Skeletal muscle tissue (tissue), 4 donors: ENCODE results near the gene MPHOSPH6. TPM values are rescaled to one million over a fixed set of nuclear protein-coding genes. Genes with fewer than 3 reads are reported as not detected.

ENCODE experiments used
- H3K27ac ChIP-seq: one replicate; pipeline ENCODE4 v1.7.0; 2013; ENCODE audit warnings: mild to moderate bottlenecking, low read depth, low read length, inconsistent platforms
- H3K27me3 ChIP-seq, 3 donors: one replicate each; pipeline ENCODE4 v1.7.0; 2013; ENCODE audit warnings: low read length in 3 of 3; ENCODE audit not compliant: control insufficient read depth in 3 of 3, insufficient read depth in 3 of 3
- H3K36me3 ChIP-seq, 3 donors: one replicate each; pipeline ENCODE4 v1.7.0; 2013; ENCODE audit warnings: low read length in 3 of 3; ENCODE audit not compliant: control insufficient read depth in 3 of 3, insufficient read depth in 3 of 3
- H3K4me1 ChIP-seq, 3 donors: one replicate each; pipeline ENCODE4 v1.7.0; 2013; ENCODE audit warnings: low read length in 3 of 3, mild to moderate bottlenecking in 3 of 3; ENCODE audit not compliant: control insufficient read depth in 3 of 3, insufficient read depth in 3 of 3
- H3K4me3 ChIP-seq, 3 donors: one replicate each; pipeline ENCODE4 v1.7.0; 2013; ENCODE audit warnings: low read length in 3 of 3
- H3K9ac ChIP-seq, 3 donors: one replicate each; pipeline ENCODE4 v1.7.0; 2013; ENCODE audit warnings: low read length in 3 of 3, mild to moderate bottlenecking in 3 of 3, moderate library complexity in 2 of 3, low read depth in 1 of 3
- H3K9me3 ChIP-seq, 3 donors: one replicate each; pipeline ENCODE4 v1.7.0; 2013; ENCODE audit warnings: low read length in 3 of 3; ENCODE audit not compliant: control insufficient read depth in 3 of 3
- total RNA-seq: library from RNA; depleted of rRNA; stranded (reverse); fragments of >200 nt; gene quantifications from one replicate; pipeline ENCODE4 v1.2.3, GENCODE V29; 2014
- donor health status: Osteomylitis.

Gene MPHOSPH6
- total RNA-seq, 1 donor from 2014 or later, result 6.3 TPM

- Histone ChIP-seq H3K27ac (no peak overlapping the region), H3K4me3 (no peak overlapping the region), H3K9me3 (no peaks in the 10 kb centered on the region), H3K36me3 (no peaks in the 10 kb centered on the region), H3K4me1 (peaks cover 0 to 5% (median 0%) of the 10 kb centered on the region in 3 donors), H3K9ac (no peak overlapping the region), H3K27me3 (no peaks in the 10 kb centered on the region)
Measured at GRCh38 chr16:82194086-82194485, 24.1 kb upstream of the MPHOSPH6 start.

DNA sequence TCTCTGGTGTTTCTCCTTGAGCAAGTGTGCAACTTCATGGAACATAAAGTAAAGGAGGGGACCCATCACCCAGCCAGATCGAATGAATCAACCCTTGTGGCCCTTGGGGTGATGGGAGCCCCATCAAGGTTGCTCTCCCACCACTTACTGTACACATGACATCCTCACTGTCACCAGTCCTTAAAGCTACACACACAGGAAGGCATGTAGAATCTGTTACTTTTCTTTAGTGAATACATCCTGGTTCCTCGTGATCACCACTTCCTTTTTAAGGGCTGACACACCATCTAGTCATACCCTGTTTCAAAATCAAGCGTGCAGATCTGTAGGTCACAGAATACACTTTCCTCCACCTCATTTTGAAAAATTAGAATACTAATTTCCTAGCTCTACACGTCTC lies 22.6 kb upstream of the MPHOSPH6 start:
- H3K4me1 ChIP-seq, result peaks cover 0 to 5% (median 0%) of the 10 kb centered on the region in 3 donors
- no peaks in the 10 kb centered on the region for H3K9me3 ChIP-seq
- no peak overlapping the region for H3K9ac ChIP-seq
- no peak overlapping the region for H3K4me3 ChIP-seq
- no peaks in the 10 kb centered on the region for H3K36me3 ChIP-seq
- no peaks in the 10 kb centered on the region for H3K27me3 ChIP-seq
- no peak overlapping the region for H3K27ac ChIP-seq

GRCh38 chr16:82190386-82190785 lies 20.4 kb upstream of the MPHOSPH6 start:
- H3K36me3 ChIP-seq, result no peaks in the 10 kb centered on the region
- no peaks in the 10 kb centered on the region for H3K9me3 ChIP-seq
- H3K4me3 ChIP-seq, result no peak overlapping the region
- no peak overlapping the region for H3K27ac ChIP-seq
- no peaks in the 10 kb centered on the region for H3K27me3 ChIP-seq
- no peak overlapping the region for H3K9ac ChIP-seq
- H3K4me1 ChIP-seq, result peaks cover 0 to 5% (median 0%) of the 10 kb centered on the region in 3 donors

DNA sequence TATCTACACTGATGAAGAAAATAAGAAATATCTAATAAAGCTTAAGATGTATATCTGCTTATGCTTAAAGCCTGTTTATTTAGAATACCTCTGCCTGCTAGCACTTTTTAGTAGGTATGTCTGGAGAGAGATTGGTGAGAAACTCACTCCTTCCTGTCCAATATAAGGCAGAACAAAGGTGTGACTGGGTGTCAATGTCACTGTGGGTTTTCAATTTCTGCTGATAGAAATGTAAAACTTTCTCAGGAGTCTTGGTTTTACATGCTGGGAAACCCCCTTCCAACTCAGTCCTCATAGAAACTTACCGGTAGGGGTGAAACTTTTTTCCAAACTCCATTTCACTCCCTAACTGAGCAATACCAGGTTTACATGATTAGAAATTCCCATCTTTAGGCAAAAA lies 17.8 kb upstream of the MPHOSPH6 start:
- H3K36me3 ChIP-seq, result no peaks in the 10 kb centered on the region
- H3K27me3 ChIP-seq, result peaks cover 0 to 3% (median 0%) of the 10 kb centered on the region in 3 donors
- H3K9me3 ChIP-seq, result no peaks in the 10 kb centered on the region
- H3K9ac ChIP-seq, result no peak overlapping the region
- H3K4me3 ChIP-seq, result no peak overlapping the region
- H3K4me1 ChIP-seq, result no peaks in the 10 kb centered on the region
- H3K27ac ChIP-seq, result no peak overlapping the region

DNA sequence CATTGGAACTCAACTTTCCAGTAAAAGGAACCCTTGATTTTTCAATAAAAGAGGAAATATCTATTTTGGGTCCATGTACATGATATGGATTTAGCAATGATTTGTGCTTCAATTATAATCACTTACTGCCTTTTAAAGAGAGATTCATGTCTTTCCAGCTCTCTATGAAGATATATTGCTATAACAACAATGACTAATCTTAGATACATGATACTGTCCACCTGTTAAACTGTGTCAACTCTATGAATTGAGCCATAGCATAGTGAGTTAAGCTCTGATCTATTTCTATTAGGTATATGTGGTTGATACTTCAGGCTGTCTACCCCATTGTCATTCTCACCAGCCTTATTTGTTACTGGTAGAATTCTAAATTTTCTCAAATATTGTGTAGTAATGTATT lies 15.0 kb upstream of the MPHOSPH6 start:
- Histone ChIP-seq H3K9ac (no peak overlapping the region), H3K4me3 (no peak overlapping the region), H3K27ac (no peak overlapping the region), H3K4me1 (no peaks in the 10 kb centered on the region), H3K9me3 (no peaks in the 10 kb centered on the region), H3K36me3 (no peaks in the 10 kb centered on the region), H3K27me3 (peaks cover 0 to 3% (median 0%) of the 10 kb centered on the region in 3 donors)

DNA sequence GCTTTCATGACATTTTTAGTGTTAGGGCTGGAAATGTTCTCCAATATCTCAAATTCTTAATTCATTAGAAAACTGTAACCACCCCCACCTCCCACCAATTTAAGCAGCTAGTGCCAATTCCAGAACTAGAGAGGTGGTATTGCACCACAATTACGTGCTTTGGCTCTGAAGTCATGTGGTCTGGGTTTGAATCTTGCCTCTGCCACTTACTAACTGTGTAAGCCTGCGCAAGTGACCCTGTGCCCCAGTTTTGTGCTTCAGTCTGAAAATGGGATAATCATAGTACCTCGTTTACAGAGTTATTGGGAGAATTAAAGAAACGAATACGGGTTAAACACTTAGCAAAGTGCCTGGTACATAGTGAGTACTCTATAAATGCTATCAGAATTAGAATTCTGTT lies 14.2 kb upstream of the MPHOSPH6 start:
- H3K27me3 ChIP-seq, result peaks cover 0 to 3% (median 2%) of the 10 kb centered on the region in 3 donors
- no peak overlapping the region for H3K27ac ChIP-seq
- no peak overlapping the region for H3K9ac ChIP-seq
- no peaks in the 10 kb centered on the region for H3K9me3 ChIP-seq
- H3K36me3 ChIP-seq, result no peaks in the 10 kb centered on the region
- no peak overlapping the region for H3K4me3 ChIP-seq
- no peaks in the 10 kb centered on the region for H3K4me1 ChIP-seq

- H3K27ac ChIP-seq, result no peak overlapping the region
- no peaks in the 10 kb centered on the region for H3K4me1 ChIP-seq
- no peaks in the 10 kb centered on the region for H3K9me3 ChIP-seq
- H3K4me3 ChIP-seq, result no peak overlapping the region
- peaks cover 0 to 8% (median 3%) of the 10 kb centered on the region in 3 donors for H3K27me3 ChIP-seq
- no peaks in the 10 kb centered on the region for H3K36me3 ChIP-seq
- H3K9ac ChIP-seq, result no peak overlapping the region
Measured at GRCh38 chr16:82183004-82183397, 13.0 kb upstream of the MPHOSPH6 start.

DNA sequence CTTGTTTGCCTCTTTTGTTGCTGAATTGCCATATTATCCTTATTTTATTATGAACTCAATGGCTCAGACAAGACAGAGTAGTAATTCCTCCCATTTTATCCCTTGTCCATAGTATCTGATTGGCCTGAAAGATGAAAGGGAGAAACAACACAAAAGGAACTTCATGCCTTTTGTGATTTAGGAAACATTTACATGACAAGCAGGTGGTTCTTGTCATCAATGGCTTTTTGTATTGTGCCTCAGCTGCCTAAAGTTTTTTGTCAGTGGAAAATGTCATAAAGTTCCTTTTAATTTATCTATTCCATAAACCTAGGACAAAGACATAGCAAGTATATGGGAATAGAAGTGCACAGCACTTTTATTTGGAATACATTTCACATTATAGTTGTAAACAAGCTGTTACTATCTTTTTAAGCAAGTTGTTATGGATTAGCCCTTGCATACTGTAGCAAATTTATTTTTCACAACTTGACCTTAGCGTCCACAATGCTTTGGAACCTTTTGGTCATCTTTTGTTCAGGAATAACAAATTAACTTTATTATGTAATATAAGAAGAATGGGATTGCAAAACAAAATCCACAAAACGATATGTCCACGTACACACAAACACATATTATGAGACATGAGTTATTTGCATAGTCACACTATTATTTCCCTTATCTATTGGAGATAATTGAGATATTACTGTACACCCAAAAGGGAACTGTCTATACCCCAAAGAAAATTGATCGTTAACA lies 12.4 kb upstream of the MPHOSPH6 start:
- Histone ChIP-seq H3K36me3 (no peaks in the 10 kb centered on the region), H3K27ac (no peak overlapping the region), H3K4me3 (no peak overlapping the region), H3K9ac (no peak overlapping the region), H3K4me1 (no peaks in the 10 kb centered on the region), H3K9me3 (no peaks in the 10 kb centered on the region), H3K27me3 (peaks cover 0 to 8% (median 3%) of the 10 kb centered on the region in 3 donors)

DNA sequence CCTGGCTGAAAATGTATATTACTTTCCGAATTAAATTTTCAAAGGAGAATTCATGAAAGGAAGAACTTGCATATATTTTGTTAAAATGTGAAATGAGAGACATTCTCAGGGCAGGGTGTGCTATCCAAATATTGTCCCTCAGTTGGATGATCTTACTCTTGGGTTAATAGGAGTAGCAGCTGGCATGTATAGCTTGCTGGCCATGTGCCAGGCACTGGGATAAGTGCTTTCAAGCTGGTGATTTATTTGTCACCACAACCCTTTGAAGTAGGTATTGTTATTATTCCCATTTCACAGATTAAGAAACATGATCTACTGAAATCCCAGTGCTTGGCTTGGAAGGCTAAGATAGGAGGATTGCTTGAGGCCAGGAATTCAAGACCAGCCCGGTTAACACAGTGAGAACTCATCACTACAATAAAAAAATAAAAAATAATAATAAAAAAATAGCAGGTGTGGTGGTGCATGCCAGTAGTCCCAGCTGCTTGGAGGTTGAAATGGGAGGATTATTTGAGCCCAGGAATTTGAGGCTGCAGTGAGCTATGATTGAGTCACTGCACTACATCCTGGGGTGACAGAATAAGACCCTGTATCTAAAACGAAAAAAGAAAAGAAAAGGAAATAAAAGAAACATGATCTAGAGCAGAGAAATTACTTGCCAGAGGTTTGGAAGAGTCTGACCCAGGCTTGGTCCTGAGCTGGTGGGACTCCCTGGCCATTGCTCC lies 11.6 kb upstream of the MPHOSPH6 start:
- Histone ChIP-seq H3K36me3 (no peaks in the 10 kb centered on the region), H3K9ac (no peak overlapping the region), H3K4me1 (no peaks in the 10 kb centered on the region), H3K27me3 (peaks cover 0 to 8% (median 3%) of the 10 kb centered on the region in 3 donors), H3K9me3 (no peaks in the 10 kb centered on the region), H3K4me3 (no peak overlapping the region), H3K27ac (no peak overlapping the region)

DNA sequence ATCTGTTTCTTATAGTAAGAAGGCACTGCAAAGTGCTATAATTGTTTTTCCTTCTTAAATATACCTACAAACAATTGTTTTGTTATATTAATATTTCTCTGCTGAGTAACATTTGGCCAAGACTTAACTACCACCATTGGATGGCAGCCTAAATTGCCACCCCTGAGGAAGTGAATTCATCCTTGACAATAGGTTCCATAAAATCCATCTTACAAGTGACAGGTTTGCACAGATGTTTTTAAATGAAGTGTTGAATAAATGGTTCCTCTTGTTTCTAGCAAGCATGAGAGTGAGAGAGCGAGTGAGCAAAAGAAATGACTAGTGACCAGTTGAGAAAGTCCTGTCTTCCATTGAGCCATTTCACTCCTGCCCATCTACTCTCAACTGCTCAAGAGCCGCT lies 8.3 kb upstream of the MPHOSPH6 start:
- H3K27me3 ChIP-seq, result peaks cover 0 to 8% (median 0%) of the 10 kb centered on the region in 3 donors
- H3K4me1 ChIP-seq, result no peaks in the 10 kb centered on the region
- H3K27ac ChIP-seq, result no peak overlapping the region
- no peak overlapping the region for H3K9ac ChIP-seq
- H3K36me3 ChIP-seq, result no peaks in the 10 kb centered on the region
- H3K4me3 ChIP-seq, result no peak overlapping the region
- H3K9me3 ChIP-seq, result no peaks in the 10 kb centered on the region
